H9 (cell line): ENCODE measurements around the gene PARVB. TPM values are rescaled to one million over a fixed set of nuclear protein-coding genes. Genes with fewer than 3 reads are reported as not detected.
A peak's percentile ranks its signal among the peaks of the same experiment; 100 is the strongest.

Source experiments
- DNase-seq: peaks from one replicate; pipeline ENCODE4 v3.0.0-alpha.2; 2017
- H2AFZ ChIP-seq: one replicate; pipeline ENCODE4 v1.6.1; 2013; ENCODE audit warnings: mild to moderate bottlenecking, low read length, control low read depth, moderate library complexity
- H2AK5ac ChIP-seq: 2 replicates; pipeline ENCODE4 v1.6.1; 2013; ENCODE audit warnings: low read length, control low read depth, mixed read lengths; ENCODE audit not compliant: insufficient read length
- H2BK120ac ChIP-seq: one replicate; pipeline ENCODE4 v1.6.1; 2013; ENCODE audit warnings: low read depth, mild to moderate bottlenecking, low read length, control low read depth, inconsistent platforms; ENCODE audit not compliant: poor library complexity, severe bottlenecking
- H2BK12ac ChIP-seq: 2 replicates; pipeline ENCODE4 v1.6.1; 2013; ENCODE audit warnings: low read length, control low read depth, mixed read lengths, low read depth; ENCODE audit not compliant: insufficient read length
- H2BK15ac ChIP-seq: 2 replicates; pipeline ENCODE4 v1.6.1; 2013; ENCODE audit warnings: low read depth, low read length, control low read depth
- H2BK20ac ChIP-seq: one replicate; pipeline ENCODE4 v1.6.1; 2013; ENCODE audit warnings: low read depth, mild to moderate bottlenecking, low read length, control low read depth, inconsistent platforms; ENCODE audit not compliant: poor library complexity, severe bottlenecking
- H2BK5ac ChIP-seq: 2 replicates; pipeline ENCODE4 v1.6.1; 2013; ENCODE audit warnings: low read length, control low read depth, mixed read lengths; ENCODE audit not compliant: insufficient read length
- H3K14ac ChIP-seq: 2 replicates; pipeline ENCODE4 v1.6.1; 2013; ENCODE audit warnings: low read length, control low read depth; ENCODE audit not compliant: insufficient read depth
- H3K18ac ChIP-seq: 2 replicates; pipeline ENCODE4 v1.6.1; 2013; ENCODE audit warnings: low read depth, mild to moderate bottlenecking, mixed read lengths, low read length, control low read depth; ENCODE audit not compliant: insufficient read length
- H3K23ac ChIP-seq: 2 replicates; pipeline ENCODE4 v1.6.1; 2013; ENCODE audit warnings: low read length, control low read depth, mixed read lengths, low read depth; ENCODE audit not compliant: insufficient read length
- H3K23me2 ChIP-seq: 2 replicates; pipeline ENCODE4 v1.6.1; 2013; ENCODE audit warnings: low read depth, mild to moderate bottlenecking, mixed read lengths, low read length, control low read depth; ENCODE audit not compliant: insufficient read length, poor library complexity, severe bottlenecking
- H3K27ac ChIP-seq: 2 replicates; pipeline ENCODE4 v1.5.1; 2013; ENCODE audit warnings: low read length, control low read depth, mixed read lengths, low read depth; ENCODE audit not compliant: insufficient read length
- H3K27me3 ChIP-seq: 2 replicates; pipeline ENCODE4 v1.6.1; 2013; ENCODE audit warnings: low read length, control low read depth, inconsistent platforms; ENCODE audit not compliant: insufficient read depth
- H3K4ac ChIP-seq: 2 replicates; pipeline ENCODE4 v1.6.1; 2013; ENCODE audit warnings: low read depth, mild to moderate bottlenecking, control low read depth, inconsistent platforms, low read length, moderate library complexity
- H3K4me1 ChIP-seq: 2 replicates; pipeline ENCODE4 v1.6.1; 2013; ENCODE audit warnings: low read length, control low read depth, inconsistent platforms; ENCODE audit not compliant: insufficient read depth
- H3K4me2 ChIP-seq: 2 replicates; pipeline ENCODE4 v1.6.1; 2013; ENCODE audit warnings: low read length, control low read depth, mixed read lengths; ENCODE audit not compliant: insufficient read length, insufficient read depth
- H3K56ac ChIP-seq: 2 replicates; pipeline ENCODE4 v1.6.1; 2013; ENCODE audit warnings: low read depth, mild to moderate bottlenecking, mixed read lengths, low read length, control low read depth; ENCODE audit not compliant: insufficient read length
- H3K79me1 ChIP-seq: 2 replicates; pipeline ENCODE4 v1.6.1; 2013; ENCODE audit warnings: low read depth, mild to moderate bottlenecking, moderate library complexity, low read length, control low read depth, inconsistent platforms; ENCODE audit not compliant: insufficient read depth, poor library complexity, severe bottlenecking
- H3K79me2 ChIP-seq: 2 replicates; pipeline ENCODE4 v1.6.1; 2013; ENCODE audit warnings: low read length, control low read depth, inconsistent platforms; ENCODE audit not compliant: insufficient read depth
- H3K9ac ChIP-seq: 2 replicates; pipeline ENCODE4 v1.6.1; 2013; ENCODE audit warnings: low read length, control low read depth, mixed read lengths; ENCODE audit not compliant: insufficient read length; ENCODE audit errors: extremely low read depth
- H3K9me3 ChIP-seq: one replicate; pipeline ENCODE4 v1.6.1; 2013; ENCODE audit warnings: low read depth, low read length, inconsistent platforms; ENCODE audit not compliant: control insufficient read depth
- H3T11ph ChIP-seq: one replicate; pipeline ENCODE4 v1.6.1; 2013; ENCODE audit warnings: mild to moderate bottlenecking, low read length, control low read depth, inconsistent platforms
- H4K20me1 ChIP-seq: one replicate; pipeline ENCODE4 v1.6.1; 2013; ENCODE audit not compliant: control insufficient read depth, insufficient read length, insufficient read depth
- H4K5ac ChIP-seq: 2 replicates; pipeline ENCODE4 v1.6.1; 2013; ENCODE audit warnings: low read depth, mild to moderate bottlenecking, mixed read lengths, low read length, control low read depth; ENCODE audit not compliant: insufficient read length
- H4K8ac ChIP-seq: replicated peaks from 2 replicates; pipeline ENCODE4 v1.6.1; 2013; ENCODE audit warnings: low read length, control low read depth, mixed read lengths, low read depth; ENCODE audit not compliant: insufficient read length
- H4K91ac ChIP-seq: 2 replicates; pipeline ENCODE4 v1.6.1; 2013; ENCODE audit warnings: low read depth, mild to moderate bottlenecking, moderate library complexity, mixed read lengths, low read length, control low read depth; ENCODE audit not compliant: insufficient read length
- H3K27ac Mint-ChIP-seq, 3 experiments: 2 replicates in 2 of 3; 3 replicates in 1 of 3; pipeline ENCODE4 v1.8.0; 2020 to 2021; ENCODE audit warnings: mixed read lengths in 3 of 3, mild to moderate bottlenecking in 1 of 3, moderate library complexity in 1 of 3
- H3K27me3 Mint-ChIP-seq: 2 replicates; pipeline ENCODE4 v1.8.0; 2021; ENCODE audit warnings: low read depth, mild to moderate bottlenecking, moderate library complexity, mixed read lengths
- H3K36me3 Mint-ChIP-seq, 3 experiments: 2 replicates in 2 of 3; 3 replicates in 1 of 3; pipeline ENCODE4 v1.8.0; 2020 to 2021; ENCODE audit warnings: low read depth in 3 of 3, mixed read lengths in 3 of 3; ENCODE audit not compliant: insufficient read depth in 1 of 3
- H3K4me1 Mint-ChIP-seq, 2 experiments: 2 replicates each; pipeline ENCODE4 v1.8.0; 2020; ENCODE audit warnings: mixed read lengths in 2 of 2
- H3K4me3 Mint-ChIP-seq, 2 experiments: 2 replicates in 1 of 2; 3 replicates in 1 of 2; pipeline ENCODE4 v1.8.0; 2020 to 2021; ENCODE audit warnings: mild to moderate bottlenecking in 2 of 2, mixed read lengths in 2 of 2, moderate library complexity in 1 of 2
- H3K9me3 Mint-ChIP-seq, 2 experiments: 2 replicates in 1 of 2; 3 replicates in 1 of 2; pipeline ENCODE4 v1.8.0; 2020; ENCODE audit warnings: mild to moderate bottlenecking in 2 of 2, mixed read lengths in 2 of 2, moderate library complexity in 1 of 2
- WGBS: extraction: QIAGEN DNeasy Blood & Tissue Kit; methylation state at CpG from one replicate; pipeline ENCODE4 v1.1.7; 2013; ENCODE audit warnings: missing lambda C conversion rate, low lambda C conversion rate, mixed read lengths; ENCODE audit not compliant: insufficient read length; ENCODE audit errors: extremely low coverage; 5-methylcytosine and 5-hydroxymethylcytosine counted together
- total RNA-seq: library from RNA; stranded (reverse); gene quantifications from 2 replicates; pipeline ENCODE4 v1.2.1, GENCODE V29; 2021
- TF ChIP-seq, protein P1 (sequence below): fragments of 200-600 bp; sonication (generic); conservative IDR thresholded peaks from 3 replicates; pipeline ENCODE4 v1.8.0; 2021; ENCODE audit warnings: antibody characterized with exemption, mild to moderate bottlenecking

PARVB gene
- total RNA-seq, 1 experiment from 2014 or later: 15.6 TPM

DNA sequence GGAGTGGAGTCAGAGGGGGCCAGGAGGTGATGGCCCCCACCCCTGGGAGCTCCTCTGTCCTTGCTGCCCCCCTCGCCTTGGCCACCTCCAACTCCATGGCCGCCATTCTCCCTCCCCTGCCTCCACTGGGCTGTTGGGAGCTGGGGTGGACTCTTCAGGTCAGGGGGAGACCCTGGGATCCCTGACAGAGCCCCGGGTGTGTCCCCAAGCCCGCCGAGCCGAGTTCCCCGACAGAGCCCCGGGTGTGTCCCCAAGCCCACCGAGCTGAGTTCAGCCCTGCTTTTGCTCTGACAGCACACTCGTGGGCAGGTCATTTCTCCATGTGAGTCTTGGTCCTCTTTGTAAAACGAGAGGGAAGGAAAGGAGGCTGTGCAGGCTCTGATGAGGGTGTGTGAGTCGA lies 143.4 kb downstream of the PARVB start:
- Histone ChIP-seq H2BK15ac (no peak overlapping the region), H3K9me3 (no peaks in the 10 kb centered on the region), H3K23ac (no peak overlapping the region), H2BK120ac (no peak overlapping the region), H2AFZ (no peak overlapping the region), H3K27ac (no peak overlapping the region), H3K79me1 (no peaks in the 10 kb centered on the region), H4K8ac (no peak overlapping the region), H2BK5ac (no peak overlapping the region), H3K4ac (peak overlapping the region; percentile 37; the same call in 1 of the 2 replicates), H3K56ac (no peak overlapping the region), H3K4me1 (peaks cover 3% of the 10 kb centered on the region; the same call in 1 of the 2 replicates), H3K9ac (no peak overlapping the region), H3K4me2 (no peak overlapping the region), H3K18ac (no peak overlapping the region), H4K91ac (no peak overlapping the region), H2AK5ac (no peak overlapping the region), H3K27me3 (no peaks in the 10 kb centered on the region), H4K20me1 (no peaks in the 10 kb centered on the region), H3K14ac (no peak overlapping the region), H3T11ph (no peak overlapping the region), H3K79me2 (no peaks in the 10 kb centered on the region), H4K5ac (no peak overlapping the region), H2BK12ac (no peak overlapping the region), H3K23me2 (peaks cover 3% of the 10 kb centered on the region), H2BK20ac (no peak overlapping the region)
- TF ChIP-seq, protein P1, sequence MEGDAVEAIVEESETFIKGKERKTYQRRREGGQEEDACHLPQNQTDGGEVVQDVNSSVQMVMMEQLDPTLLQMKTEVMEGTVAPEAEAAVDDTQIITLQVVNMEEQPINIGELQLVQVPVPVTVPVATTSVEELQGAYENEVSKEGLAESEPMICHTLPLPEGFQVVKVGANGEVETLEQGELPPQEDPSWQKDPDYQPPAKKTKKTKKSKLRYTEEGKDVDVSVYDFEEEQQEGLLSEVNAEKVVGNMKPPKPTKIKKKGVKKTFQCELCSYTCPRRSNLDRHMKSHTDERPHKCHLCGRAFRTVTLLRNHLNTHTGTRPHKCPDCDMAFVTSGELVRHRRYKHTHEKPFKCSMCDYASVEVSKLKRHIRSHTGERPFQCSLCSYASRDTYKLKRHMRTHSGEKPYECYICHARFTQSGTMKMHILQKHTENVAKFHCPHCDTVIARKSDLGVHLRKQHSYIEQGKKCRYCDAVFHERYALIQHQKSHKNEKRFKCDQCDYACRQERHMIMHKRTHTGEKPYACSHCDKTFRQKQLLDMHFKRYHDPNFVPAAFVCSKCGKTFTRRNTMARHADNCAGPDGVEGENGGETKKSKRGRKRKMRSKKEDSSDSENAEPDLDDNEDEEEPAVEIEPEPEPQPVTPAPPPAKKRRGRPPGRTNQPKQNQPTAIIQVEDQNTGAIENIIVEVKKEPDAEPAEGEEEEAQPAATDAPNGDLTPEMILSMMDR: no peak
- H3K9me3 Mint-ChIP-seq: no peaks in the 10 kb centered on the region
- H3K27ac Mint-ChIP-seq: peak overlapping the region in 2 of 3 experiments; percentile 39 to 55; a peak in 1 of 7 replicates
- WGBS: no CpG with 5 or more reads among the region's 12 CpGs
- H3K4me1 Mint-ChIP-seq: peaks cover 32 to 35% of the 10 kb centered on the region in 2 experiments
- no peak overlapping the region for H3K4me3 Mint-ChIP-seq
- no peaks in the 10 kb centered on the region for H3K27me3 Mint-ChIP-seq
- no peak for DNase-seq
- H3K36me3 Mint-ChIP-seq: no peaks in the 10 kb centered on the region; a peak in 2 of 7 replicates
